Spleen (tissue), 11 donors: ENCODE measurements around the gene EIF3L. TPM values are rescaled to one million over a fixed set of nuclear protein-coding genes. Genes with fewer than 3 reads are reported as not detected.

Experiments used
- DNase-seq: peaks from one replicate; pipeline ENCODE4 v3.0.0-alpha.2; 2020
- H3K27ac ChIP-seq, 8 donors: fragments of 200-600 bp; sonication (generic) in 7 of 8; 1 replicate in 4 of 8; 2 replicates in 4 of 8; pipeline versions ENCODE4 v1.5.0 to v1.8.0; 2016 to 2021; ENCODE audit warnings: inconsistent platforms in 4 of 8, mild to moderate bottlenecking in 4 of 8, moderate library complexity in 1 of 8
- H3K27me3 ChIP-seq, 7 donors: fragments of 200-600 bp; sonication (generic) in 6 of 7; replicated peaks in 1 of 7; 1 replicate in 4 of 7; 2 replicates in 3 of 7; pipeline versions ENCODE4 v1.5.0 to v1.8.0; 2016 to 2021; ENCODE audit warnings: inconsistent platforms in 3 of 7, mild to moderate bottlenecking in 1 of 7
- H3K36me3 ChIP-seq, 6 donors: fragments of 200-600 bp; sonication (generic) in 5 of 6; 1 replicate in 4 of 6; 2 replicates in 2 of 6; pipeline versions ENCODE4 v1.5.0 to v1.8.0; 2016 to 2021; ENCODE audit warnings: inconsistent platforms in 2 of 6
- H3K4me1 ChIP-seq, 6 donors: fragments of 200-600 bp; sonication (generic) in 5 of 6; 1 replicate in 3 of 6; 2 replicates in 3 of 6; pipeline versions ENCODE4 v1.5.0 to v1.8.0; 2016 to 2021; ENCODE audit warnings: inconsistent platforms in 3 of 6
- H3K4me3 ChIP-seq, 8 donors: fragments of 200-600 bp; sonication (generic) in 7 of 8; 1 replicate in 4 of 8; 2 replicates in 4 of 8; pipeline versions ENCODE4 v1.5.0 to v1.8.0; 2016 to 2021; ENCODE audit warnings: inconsistent platforms in 4 of 8, mild to moderate bottlenecking in 4 of 8, moderate library complexity in 2 of 8
- H3K9me3 ChIP-seq, 8 donors: fragments of 200-600 bp; sonication (generic) in 7 of 8; 1 replicate in 4 of 8; 2 replicates in 4 of 8; pipeline versions ENCODE4 v1.5.0 to v1.8.0; 2016 to 2021; ENCODE audit warnings: inconsistent platforms in 4 of 8
- CTCF ChIP-seq, 11 experiments: fragments of 200-600 bp in 7 of 11; fragments of 450-650 bp in 4 of 11; sonication (generic) in 4 of 11; IDR thresholded peaks in 8 of 11; conservative IDR thresholded peaks in 3 of 11; 1 replicate in 7 of 11; 2 replicates in 4 of 11; pipeline versions ENCODE4 v1.4.0 to v1.8.0; 2016 to 2021; ENCODE audit warnings: antibody characterized with exemption in 11 of 11, inconsistent platforms in 4 of 11, mild to moderate bottlenecking in 1 of 11
- POLR2A ChIP-seq, 3 donors: fragments of 450-650 bp; IDR thresholded peaks; one replicate each; pipeline ENCODE4 v1.5.1; 2017; ENCODE audit warnings: antibody characterized with exemption in 3 of 3, mild to moderate bottlenecking in 1 of 3
- POLR2AphosphoS5 ChIP-seq, 3 donors: sonication (generic); formaldehyde crosslinking; IDR thresholded peaks; one replicate each; pipeline ENCODE4 v1.5.1; 2017; ENCODE audit warnings: antibody characterized with exemption in 3 of 3
- WGBS, 5 donors: extraction: QIAGEN DNeasy Blood & Tissue Kit in 3 of 5; methylation state at CpG; one replicate each; pipeline versions ENCODE4 v1.1.5 to v1.1.7; 2013 to 2018; 5-methylcytosine and 5-hydroxymethylcytosine counted together
- intact Hi-C: fragments of 100-400 bp; cut with DNase I; formaldehyde crosslinking; loops from one replicate; pipeline ENCODE4 v1.15.0; 2023; ENCODE audit warnings: low total_unique reads
- polyA plus RNA-seq, 3 donors: library from polyadenylated mRNA; stranded (reverse); fragments of 200-250 nt; gene quantifications; one replicate each; pipeline ENCODE4 v1.2.1, GENCODE V29; 2013
- total RNA-seq, 7 donors: library from RNA; depleted of rRNA in 3 of 7; stranded (reverse); fragments of >200 nt in 3 of 7; fragmentation: NEBNext Ultra II Directional in 4 of 7; extraction: Animal tissue kit (Norgen Biotek cat#: 25700) in 4 of 7; gene quantifications; one replicate each; pipeline versions ENCODE4 v1.1.0 to v1.2.1, GENCODE V29; 2016 to 2021
- donor health status: healthy with polysubstance abuse.
- donor health status: DM: no; HTN: no; CAD: no; lungs with moderate emphysema.
- donor health status: DM: no; HTN: no; CAD: no.
- donor health status: Bipolar disorder and iron deficiency.
- donor health status: healthy.
- donor health status: DM: no; HTN: no; CAD: no.
- donor health status: DM: yes; HTN: yes; CAD: no.

The EIF3L gene
- total and polyA plus RNA-seq, 10 donors: 254 to 407 (median 334) TPM

- no peak for TF ChIP-seq POLR2A (IDR thresholded peaks at IDR 0.05)
- TF ChIP-seq POLR2AphosphoS5 (IDR thresholded peaks at IDR 0.05): no peak
- no peak for TF ChIP-seq CTCF (IDR thresholded peaks at IDR 0.05 in 8 of 11, conservative IDR thresholded peaks at IDR 0.05 in 3 of 11)
- peaks cover 8 to 48% (median 30%) of the 10 kb centered on the region in 6 donors for H3K4me1 ChIP-seq
- no peak for DNase-seq
- 82 to 89% (median 84%) methylated on average over 2 of the region's 2 CpGs for WGBS, 5 donors
- H3K4me3 ChIP-seq: no peak overlapping the region
- peaks cover 0 to 74% (median 38%) of the 10 kb centered on the region in 6 donors for H3K36me3 ChIP-seq
- H3K27me3 ChIP-seq: peaks cover 0 to 3% (median 0%) of the 10 kb centered on the region in 7 donors
- no peak overlapping the region for H3K27ac ChIP-seq
- no peaks in the 10 kb centered on the region for H3K9me3 ChIP-seq
- intact Hi-C loops: no loop called here
Measured at GRCh38 chr22:37930952-37931440, 81.8 kb downstream of the EIF3L start.

- H3K4me3 ChIP-seq: no peak overlapping the region
- H3K9me3 ChIP-seq: no peaks in the 10 kb centered on the region
- peaks cover 8 to 48% (median 30%) of the 10 kb centered on the region in 6 donors for H3K4me1 ChIP-seq
- DNase-seq: no peak
- H3K36me3 ChIP-seq: peaks cover 0 to 74% (median 28%) of the 10 kb centered on the region in 6 donors
- TF ChIP-seq POLR2A (IDR thresholded peaks at IDR 0.05) (no peak), CTCF (IDR thresholded peaks at IDR 0.05 in 8 of 11, conservative IDR thresholded peaks at IDR 0.05 in 3 of 11) (no peak), POLR2AphosphoS5 (IDR thresholded peaks at IDR 0.05) (no peak)
- no peak overlapping the region for H3K27ac ChIP-seq
- intact Hi-C loops: no loop called here
- H3K27me3 ChIP-seq: peaks cover 0 to 3% (median 0%) of the 10 kb centered on the region in 7 donors
- 71 to 82% (median 79%) methylated on average over 5 to 6 of the region's 6 CpGs for WGBS, 5 donors
Measured at GRCh38 chr22:37931893-37932389, 82.7 kb downstream of the EIF3L start.

DNA sequence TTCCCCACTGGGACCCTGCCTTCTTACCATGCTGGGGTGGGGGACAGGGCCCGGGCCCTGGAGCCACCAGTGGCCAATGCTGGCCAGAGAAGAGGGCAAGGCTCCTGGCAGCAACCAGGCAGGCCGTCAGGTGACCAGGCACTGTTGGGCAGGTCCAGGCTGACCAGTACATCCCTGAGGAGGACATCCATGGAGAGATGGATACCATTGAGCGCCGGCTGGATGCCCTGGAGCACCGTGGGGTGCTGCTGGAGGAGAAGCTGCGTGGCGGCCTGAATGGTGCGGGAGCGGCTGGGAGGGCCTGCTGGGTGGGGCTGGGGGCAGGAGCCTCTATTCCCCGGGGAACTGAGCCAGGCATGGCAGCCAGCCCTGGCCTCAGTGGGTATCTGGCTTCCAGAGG is 83.2 kb downstream of the EIF3L start:
- Histone ChIP-seq H3K4me3 (no peak overlapping the region), H3K27me3 (peaks cover 0 to 2% (median 0%) of the 10 kb centered on the region in 7 donors), H3K36me3 (peaks cover 0 to 74% (median 28%) of the 10 kb centered on the region in 6 donors), H3K4me1 (peaks cover 8 to 48% (median 30%) of the 10 kb centered on the region in 6 donors), H3K9me3 (no peaks in the 10 kb centered on the region), H3K27ac (no peak overlapping the region)
- no peak for TF ChIP-seq POLR2A (IDR thresholded peaks at IDR 0.05)
- TF ChIP-seq CTCF (IDR thresholded peaks at IDR 0.05 in 8 of 11, conservative IDR thresholded peaks at IDR 0.05 in 3 of 11): no peak
- peak in 1 of 3 donors; percentile 24 for TF ChIP-seq POLR2AphosphoS5 (IDR thresholded peaks at IDR 0.05)
- no peak for DNase-seq
- 93 to 95% (median 93%) methylated on average over 2 to 10 of the region's 10 CpGs for WGBS, 5 donors
- intact Hi-C loops: no loop called here

- H3K27me3 ChIP-seq: no peaks in the 10 kb centered on the region
- 85 to 91% (median 87%) methylated on average over 21 of the region's 21 CpGs for WGBS, 5 donors
- H3K4me3 ChIP-seq: no peak overlapping the region
- intact Hi-C loops: no loop called here
- no peak for TF ChIP-seq POLR2AphosphoS5 (IDR thresholded peaks at IDR 0.05)
- TF ChIP-seq POLR2A (IDR thresholded peaks at IDR 0.05): no peak
- no peak for TF ChIP-seq CTCF (IDR thresholded peaks at IDR 0.05 in 8 of 11, conservative IDR thresholded peaks at IDR 0.05 in 3 of 11)
- peaks cover 0 to 74% (median 28%) of the 10 kb centered on the region in 6 donors for H3K36me3 ChIP-seq
- H3K27ac ChIP-seq: peak overlapping the region in 6 of 8 donors; percentile 11 to 57 (median 46)
- H3K4me1 ChIP-seq: peaks cover 8 to 48% (median 30%) of the 10 kb centered on the region in 6 donors
- DNase-seq: no peak
- no peaks in the 10 kb centered on the region for H3K9me3 ChIP-seq
Measured at GRCh38 chr22:37932821-37933578, 83.8 kb downstream of the EIF3L start.
